ENCODE results near the gene ARHGEF17. TPM values are rescaled to one million over a fixed set of nuclear protein-coding genes. Genes with fewer than 3 reads are reported as not detected.

ARHGEF17 gene
- polyA plus RNA-seq, 1 donor (not counting 4 experiments of a cell fraction or from before 2014, with no cell fraction given) = 5.1 TPM

DNA sequence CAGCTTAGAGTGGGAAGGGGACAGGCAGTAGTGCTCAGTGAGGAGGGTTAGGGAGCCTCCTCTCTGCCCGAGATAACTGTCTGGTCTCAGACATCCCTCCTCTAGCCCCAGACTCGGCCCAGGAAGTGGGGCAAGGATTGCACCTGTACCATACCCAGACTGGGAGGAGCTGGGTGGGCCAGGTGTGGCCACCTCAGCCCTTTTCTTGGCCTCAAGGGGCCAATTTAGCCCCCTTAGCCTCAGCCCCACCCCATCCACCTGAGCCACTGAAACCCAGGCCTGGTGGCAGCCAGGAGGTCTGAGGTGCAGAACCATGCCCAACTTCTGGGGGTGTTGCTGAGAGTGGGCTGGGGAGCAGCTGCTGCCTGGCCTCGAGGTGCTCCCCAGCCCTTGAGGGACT, 74.7 kb downstream of the ARHGEF17 start:
- Histone ChIP-seq H3K36me3 (ENCODE audit: control insufficient read depth in 2 of 2, extremely low read depth in 1 of 2, insufficient read depth in 2 of 2, low read length in 2 of 2) (peaks cover 1 to 6% of the 10 kb centered on the region in 2 experiments), H3K9me1 (ENCODE audit: control insufficient read depth, extremely low read depth, insufficient read depth, low read length) (peaks cover 12% of the 10 kb centered on the region), H4K20me1 (ENCODE audit: control insufficient read depth, extremely low read depth, insufficient read depth, low read length) (peaks cover 14% of the 10 kb centered on the region), H3K4me1 (ENCODE audit: control insufficient read depth, extremely low read depth, insufficient read depth, low read length) (peaks cover 47% of the 10 kb centered on the region), H3K9me3 (ENCODE audit: control insufficient read depth, low read depth, low read length) (no peaks in the 10 kb centered on the region), H3K27ac (ENCODE audit: control insufficient read depth, insufficient read depth, low read length) (peak overlapping the region; percentile 44), H3K4me2 (ENCODE audit: control insufficient read depth, extremely low read depth, insufficient read depth, low read depth, low read length) (peak overlapping the region; percentile 19), H3K9ac (ENCODE audit: control insufficient read depth, extremely low read depth, insufficient read depth, low read length) (peak overlapping the region; percentile 19), H2AFZ (ENCODE audit: control insufficient read depth, low read length) (no peak overlapping the region), H3K79me2 (ENCODE audit: control insufficient read depth, insufficient read depth, low read length) (peaks cover 94% of the 10 kb centered on the region), H3K4me3 (ENCODE audit: control insufficient read depth in 2 of 3, extremely low read depth in 1 of 3, insufficient read depth in 2 of 3, low read depth in 1 of 3, low read length in 3 of 3) (no peak overlapping the region), H3K27me3 (ENCODE audit: control insufficient read depth, extremely low read depth, insufficient read depth, low read length) (no peaks in the 10 kb centered on the region)
- dilution Hi-C loops (cut with MboI; ENCODE audit: extremely low pct_ligation_motif_present, low sequenced_read_pairs) = no loop called here
- no peak for DNase-seq (ENCODE audit: low read depth, low spot score)
- FAIRE-seq = no peak
- TF ChIP-seq, protein P1, sequence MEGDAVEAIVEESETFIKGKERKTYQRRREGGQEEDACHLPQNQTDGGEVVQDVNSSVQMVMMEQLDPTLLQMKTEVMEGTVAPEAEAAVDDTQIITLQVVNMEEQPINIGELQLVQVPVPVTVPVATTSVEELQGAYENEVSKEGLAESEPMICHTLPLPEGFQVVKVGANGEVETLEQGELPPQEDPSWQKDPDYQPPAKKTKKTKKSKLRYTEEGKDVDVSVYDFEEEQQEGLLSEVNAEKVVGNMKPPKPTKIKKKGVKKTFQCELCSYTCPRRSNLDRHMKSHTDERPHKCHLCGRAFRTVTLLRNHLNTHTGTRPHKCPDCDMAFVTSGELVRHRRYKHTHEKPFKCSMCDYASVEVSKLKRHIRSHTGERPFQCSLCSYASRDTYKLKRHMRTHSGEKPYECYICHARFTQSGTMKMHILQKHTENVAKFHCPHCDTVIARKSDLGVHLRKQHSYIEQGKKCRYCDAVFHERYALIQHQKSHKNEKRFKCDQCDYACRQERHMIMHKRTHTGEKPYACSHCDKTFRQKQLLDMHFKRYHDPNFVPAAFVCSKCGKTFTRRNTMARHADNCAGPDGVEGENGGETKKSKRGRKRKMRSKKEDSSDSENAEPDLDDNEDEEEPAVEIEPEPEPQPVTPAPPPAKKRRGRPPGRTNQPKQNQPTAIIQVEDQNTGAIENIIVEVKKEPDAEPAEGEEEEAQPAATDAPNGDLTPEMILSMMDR (optimal IDR thresholded peaks at IDR 0.05 in 1 of 3, IDR thresholded peaks at IDR 0.05 in 1 of 3, conservative IDR thresholded peaks at IDR 0.05 in 1 of 3; ENCODE audit: extremely low read depth in 1 of 3, insufficient read depth in 2 of 3, low read length in 3 of 3) = no peak
- TF ChIP-seq EZH2 (IDR thresholded peaks at IDR 0.05; ENCODE audit: low read length) = no peak

DNA sequence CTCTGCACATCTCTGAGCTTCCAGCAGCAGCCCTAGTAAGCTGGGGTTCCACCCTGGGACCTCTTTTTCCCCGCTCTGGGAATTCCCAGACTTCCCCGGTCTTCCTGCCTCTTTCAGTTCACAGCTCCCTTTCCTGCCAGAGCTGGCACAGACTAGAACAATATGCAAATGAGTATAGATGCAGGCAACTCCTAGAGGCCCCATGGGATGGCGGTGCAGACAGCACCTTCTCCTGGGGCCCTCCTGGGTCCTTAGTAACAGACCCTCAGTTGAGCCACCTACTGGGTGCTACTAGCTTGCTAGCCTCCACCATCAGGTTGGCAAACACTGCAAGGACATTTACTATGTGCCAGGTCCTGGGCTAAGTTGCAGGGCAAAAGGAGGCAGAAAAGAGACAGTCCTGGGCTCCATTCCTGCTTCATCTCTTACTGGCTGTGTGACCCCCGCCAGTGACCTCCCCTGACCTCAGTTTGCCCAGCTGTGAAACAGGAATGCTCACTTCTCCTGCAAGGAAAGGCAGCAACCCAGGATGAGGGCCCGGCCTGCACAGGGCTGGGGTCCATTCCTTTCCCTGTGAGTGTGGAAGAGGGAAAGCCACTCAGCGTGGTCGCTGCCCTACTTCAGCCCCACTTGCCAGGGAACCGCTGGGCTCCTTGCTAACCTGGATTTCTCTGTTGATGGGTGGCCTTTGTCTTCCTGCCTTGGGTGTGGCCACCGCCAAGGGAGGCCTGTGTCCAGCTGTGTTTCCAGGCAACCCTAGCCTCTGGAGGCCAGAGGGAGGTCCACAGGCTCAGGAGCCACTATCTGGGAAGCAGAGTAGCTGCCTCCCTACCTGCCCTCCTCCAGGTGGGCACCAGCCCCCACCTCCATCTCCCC, 75.4 kb downstream of the ARHGEF17 start:
- Histone ChIP-seq H3K36me3 (ENCODE audit: control insufficient read depth in 2 of 2, extremely low read depth in 1 of 2, insufficient read depth in 2 of 2, low read length in 2 of 2) (peaks cover 1 to 6% of the 10 kb centered on the region in 2 experiments), H3K27ac (ENCODE audit: control insufficient read depth, insufficient read depth, low read length) (peak overlapping the region; percentile 44), H3K9ac (ENCODE audit: control insufficient read depth, extremely low read depth, insufficient read depth, low read length) (peak overlapping the region; percentile 19), H3K79me2 (ENCODE audit: control insufficient read depth, insufficient read depth, low read length) (peaks cover 90% of the 10 kb centered on the region), H3K4me2 (ENCODE audit: control insufficient read depth, extremely low read depth, insufficient read depth, low read depth, low read length) (peak overlapping the region; percentile 19), H3K4me1 (ENCODE audit: control insufficient read depth, extremely low read depth, insufficient read depth, low read length) (peaks cover 52% of the 10 kb centered on the region), H3K9me1 (ENCODE audit: control insufficient read depth, extremely low read depth, insufficient read depth, low read length) (peaks cover 12% of the 10 kb centered on the region), H3K27me3 (ENCODE audit: control insufficient read depth, extremely low read depth, insufficient read depth, low read length) (no peaks in the 10 kb centered on the region), H2AFZ (ENCODE audit: control insufficient read depth, low read length) (no peak overlapping the region), H3K9me3 (ENCODE audit: control insufficient read depth, low read depth, low read length) (no peaks in the 10 kb centered on the region), H3K4me3 (ENCODE audit: control insufficient read depth in 2 of 3, extremely low read depth in 1 of 3, insufficient read depth in 2 of 3, low read depth in 1 of 3, low read length in 3 of 3) (no peak overlapping the region), H4K20me1 (ENCODE audit: control insufficient read depth, extremely low read depth, insufficient read depth, low read length) (peaks cover 16% of the 10 kb centered on the region)
- dilution Hi-C loops (cut with MboI; ENCODE audit: extremely low pct_ligation_motif_present, low sequenced_read_pairs) = no loop called here
- TF ChIP-seq, protein P1 (optimal IDR thresholded peaks at IDR 0.05 in 1 of 3, IDR thresholded peaks at IDR 0.05 in 1 of 3, conservative IDR thresholded peaks at IDR 0.05 in 1 of 3; ENCODE audit: extremely low read depth in 1 of 3, insufficient read depth in 2 of 3, low read length in 3 of 3) = peak in 2 of 3 experiments; percentile 0 to 13
- no peak for TF ChIP-seq EZH2 (IDR thresholded peaks at IDR 0.05; ENCODE audit: low read length)
- FAIRE-seq = no peak
- no peak for DNase-seq (ENCODE audit: low read depth, low spot score)

All from keratinocyte (primary cell).